GM19372 (cell line): Measurements from ENCODE around the gene VPS37C.
A peak's percentile ranks its signal among the peaks of the same experiment; 100 is the strongest.
"Not testable (repeated sequence)": the region's sequence is repeated elsewhere in the genome, so short reads cannot be mapped to it uniquely, and the experiment has no call there.

ENCODE experiments used
- ATAC-seq: cut with Tn5 transposase; IDR thresholded peaks from one replicate; pipeline ENCODE4 v1.9.1; 2021; ENCODE audit warnings: mild to moderate bottlenecking, low read depth, moderate library complexity; ENCODE audit not compliant: unreplicated experiment

The VPS37C gene

DNA sequence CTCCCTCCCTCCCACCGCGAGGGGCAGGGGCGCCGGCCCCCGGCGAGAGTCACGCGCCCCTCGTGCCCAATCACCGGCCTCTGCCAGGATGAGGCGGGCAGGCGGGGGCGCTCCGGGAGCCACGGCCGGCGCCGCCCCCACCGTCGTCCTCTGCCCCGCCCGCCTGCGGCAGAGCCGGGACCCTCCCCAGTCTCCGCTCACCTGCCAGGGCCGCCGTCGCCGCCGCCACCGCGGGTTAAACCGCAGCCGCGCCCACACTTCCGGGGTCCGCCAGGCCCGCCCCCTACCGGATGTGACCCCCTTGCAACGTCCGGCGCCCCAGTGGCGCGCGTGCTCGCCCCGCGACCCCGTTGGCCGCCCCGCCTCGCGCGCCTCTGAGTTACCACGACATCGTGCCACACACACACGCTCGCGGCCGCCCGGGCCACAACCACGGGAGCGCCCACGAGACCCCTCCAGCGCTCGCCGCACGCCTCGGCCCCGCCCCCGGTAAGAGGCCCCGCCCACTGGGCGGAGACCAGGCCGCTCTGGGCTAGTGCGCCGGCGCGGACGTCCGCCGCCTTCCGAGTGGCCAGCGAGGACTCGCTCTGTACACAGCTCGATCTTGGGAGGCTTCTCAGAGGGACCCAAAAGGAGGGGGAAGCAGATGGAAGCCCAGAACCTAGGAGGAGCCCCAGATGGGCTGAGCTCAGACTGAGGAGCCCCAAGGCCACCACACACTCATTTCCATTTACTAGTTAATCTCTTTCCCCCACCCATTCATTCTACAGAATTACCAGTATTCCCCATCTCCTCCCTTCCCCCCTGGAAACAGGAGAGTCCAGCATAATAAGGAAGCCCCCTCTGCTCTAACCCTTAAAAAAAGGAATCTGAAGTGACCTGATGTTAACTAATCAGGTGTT, at the start of gene VPS37C:
VPS37C (minus strand) TSS at position 237 of the 902 bp plus-strand sequence. CDS start 22,597 bp downstream, outside the sequence.
- peak; percentile 74 for ATAC-seq

DNA sequence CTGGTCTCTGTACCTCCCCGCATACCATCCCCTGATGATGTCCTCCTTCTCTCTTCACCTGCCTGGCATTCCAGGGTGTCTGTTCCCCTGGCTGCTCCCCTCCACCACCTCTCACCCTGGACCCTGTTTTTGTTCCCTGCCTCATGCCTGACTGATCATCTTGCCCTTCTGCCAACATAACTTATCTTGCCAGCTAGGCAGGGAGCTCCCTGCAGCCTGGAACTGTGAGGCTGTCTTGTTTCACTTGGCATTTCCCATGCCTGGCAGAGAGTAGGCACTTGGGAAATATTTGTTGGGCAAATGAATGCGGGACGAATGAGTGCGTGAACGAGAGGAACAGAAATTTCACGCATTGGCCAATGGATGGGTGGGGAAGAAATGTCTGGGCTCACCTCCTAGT, 49.4 kb upstream of the VPS37C start:
- ATAC-seq = not testable (repeated sequence)

DNA sequence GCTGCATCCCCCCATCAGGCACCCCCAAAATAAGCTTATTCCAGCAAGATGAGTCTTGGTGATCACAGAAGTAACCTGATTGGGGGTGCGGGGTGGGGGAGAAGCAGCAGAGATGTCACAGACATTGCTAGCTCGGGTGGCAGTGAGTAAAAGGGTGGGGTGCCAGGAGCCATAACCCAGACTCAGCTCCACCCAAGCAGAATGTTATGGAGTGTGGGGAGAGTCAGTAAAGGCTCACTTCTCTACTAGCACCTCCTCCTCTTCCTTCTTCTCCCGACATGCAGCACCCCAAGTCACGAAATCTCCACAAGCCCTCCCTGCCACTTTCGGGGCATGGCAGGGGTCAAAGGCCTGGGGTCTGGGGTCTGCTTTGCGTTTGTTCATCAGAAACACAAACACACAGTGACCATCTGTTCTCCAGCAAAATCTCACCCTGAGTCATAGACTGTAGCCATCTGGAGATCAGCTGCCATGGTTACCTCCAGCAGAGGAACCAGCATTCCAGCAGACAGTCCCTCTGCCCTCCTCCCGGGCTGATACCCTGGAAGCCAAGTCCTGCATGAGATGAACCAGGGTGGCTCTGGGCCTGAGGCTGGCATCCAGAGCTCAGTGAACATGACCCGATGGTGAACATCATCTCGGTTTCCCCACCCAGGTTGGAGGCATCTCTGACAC, 46.5 kb upstream of the VPS37C start:
- ATAC-seq = not testable (repeated sequence)

DNA sequence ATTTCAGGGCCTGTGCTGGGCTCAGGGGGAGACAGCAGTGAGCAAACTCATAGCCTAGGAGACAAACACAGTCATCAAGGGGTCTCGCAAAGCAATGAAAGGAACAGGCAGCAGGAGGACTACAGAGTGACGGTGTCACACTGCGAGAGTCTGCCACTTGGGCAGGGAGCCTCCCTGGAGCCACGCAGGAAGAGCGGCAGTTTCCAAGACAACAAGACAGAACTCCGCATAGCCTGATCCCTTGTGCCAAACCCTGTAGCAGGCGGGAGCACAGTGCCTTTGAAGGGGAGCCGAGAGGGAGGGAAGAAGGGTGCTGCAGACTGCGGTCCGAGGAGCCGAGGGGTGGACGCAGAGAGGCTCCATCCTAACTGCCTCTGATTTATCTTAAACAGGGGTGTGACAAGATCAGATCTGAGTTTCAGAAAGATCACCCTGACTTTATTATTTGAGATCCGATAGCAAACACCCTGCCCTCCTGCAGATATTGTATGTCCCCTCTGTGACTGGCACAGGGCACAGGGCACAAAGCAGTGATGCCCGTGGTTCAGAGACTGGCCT, 43.4 kb upstream of the VPS37C start:
- not testable (repeated sequence) for ATAC-seq

DNA sequence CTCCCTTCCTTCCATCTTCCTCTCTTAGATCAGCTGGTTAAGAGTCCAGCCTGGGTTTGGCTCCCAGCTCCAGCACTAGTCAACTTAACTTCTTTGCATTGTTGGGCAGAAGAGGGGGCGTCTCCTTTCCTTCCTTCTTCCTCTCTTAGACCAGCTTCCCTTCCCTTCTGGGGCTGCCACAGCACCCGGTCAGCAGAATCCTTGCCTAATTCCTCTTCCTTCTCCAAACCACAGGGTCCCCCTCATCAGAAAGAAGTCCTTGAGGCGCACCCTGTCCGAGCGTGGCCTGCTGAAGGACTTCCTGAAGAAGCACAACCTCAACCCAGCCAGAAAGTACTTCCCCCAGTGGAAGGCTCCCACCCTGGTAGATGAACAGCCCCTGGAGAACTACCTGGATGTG, 42.6 kb upstream of the VPS37C start:
- not testable (repeated sequence) for ATAC-seq

DNA sequence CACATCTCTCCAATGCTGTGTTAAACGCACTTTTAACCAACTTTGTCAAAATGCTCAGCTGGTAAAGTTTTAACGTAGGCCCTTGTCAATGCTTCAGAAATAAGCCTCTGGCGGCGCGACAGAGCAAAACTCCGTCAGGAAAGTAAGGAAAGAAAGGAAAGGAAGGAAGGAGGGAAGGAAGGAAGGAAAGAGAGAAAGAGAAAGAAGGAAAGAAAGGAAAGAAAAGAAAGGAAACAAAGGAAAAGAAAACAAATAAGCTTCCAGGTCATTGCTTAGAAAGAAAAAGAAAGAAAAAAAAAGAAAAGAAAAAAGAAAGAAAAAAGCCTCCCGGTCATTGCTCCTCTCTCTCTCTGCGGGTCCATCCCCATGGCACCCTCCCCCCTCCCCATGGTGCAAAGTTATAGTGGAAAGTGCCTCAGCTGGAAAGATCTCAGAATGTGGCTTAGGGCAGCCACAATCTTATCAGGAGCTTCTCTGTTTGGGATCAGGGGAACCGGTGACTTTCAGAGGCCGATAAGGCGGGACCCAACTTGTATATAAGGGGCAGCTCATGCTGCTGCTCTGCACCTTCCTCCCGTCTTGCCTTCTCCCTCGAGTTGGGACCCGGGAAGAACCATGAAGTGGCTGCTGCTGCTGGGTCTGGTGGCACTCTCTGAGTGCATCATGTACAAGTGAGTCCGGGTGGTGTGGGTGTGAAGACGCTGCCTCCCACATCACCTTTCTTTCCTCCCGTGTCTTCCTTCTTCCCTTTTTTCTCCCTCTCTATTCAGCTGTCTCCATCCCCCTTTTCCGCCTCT, 41.9 kb upstream of the VPS37C start, which contains the start of gene PGA3:
PGA3 (plus strand) TSS at position 566 of the 797 bp plus-strand sequence; CDS start at position 616, 50 bp downstream.
- ATAC-seq = not testable (repeated sequence)

DNA sequence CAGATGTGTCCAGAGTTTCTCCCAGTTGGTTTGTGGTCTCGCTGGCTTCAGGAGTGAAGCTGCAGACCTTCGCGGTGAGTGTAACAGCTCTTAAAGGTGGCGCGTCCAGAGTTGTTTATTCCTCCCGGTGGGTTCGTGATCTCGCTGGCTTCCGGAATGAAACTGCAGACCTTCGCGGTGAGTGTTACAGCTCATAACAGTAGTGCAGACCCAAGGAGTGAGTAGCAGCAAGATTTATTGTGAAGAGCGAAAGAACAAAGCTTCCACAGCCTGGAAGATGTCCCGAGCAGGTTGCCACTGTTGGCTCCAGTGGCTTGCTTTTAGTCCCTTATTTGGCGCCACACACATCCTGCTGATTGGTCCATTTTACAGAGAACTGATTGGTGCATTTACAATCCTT, 40.2 kb upstream of the VPS37C start:
- no peak for ATAC-seq

DNA sequence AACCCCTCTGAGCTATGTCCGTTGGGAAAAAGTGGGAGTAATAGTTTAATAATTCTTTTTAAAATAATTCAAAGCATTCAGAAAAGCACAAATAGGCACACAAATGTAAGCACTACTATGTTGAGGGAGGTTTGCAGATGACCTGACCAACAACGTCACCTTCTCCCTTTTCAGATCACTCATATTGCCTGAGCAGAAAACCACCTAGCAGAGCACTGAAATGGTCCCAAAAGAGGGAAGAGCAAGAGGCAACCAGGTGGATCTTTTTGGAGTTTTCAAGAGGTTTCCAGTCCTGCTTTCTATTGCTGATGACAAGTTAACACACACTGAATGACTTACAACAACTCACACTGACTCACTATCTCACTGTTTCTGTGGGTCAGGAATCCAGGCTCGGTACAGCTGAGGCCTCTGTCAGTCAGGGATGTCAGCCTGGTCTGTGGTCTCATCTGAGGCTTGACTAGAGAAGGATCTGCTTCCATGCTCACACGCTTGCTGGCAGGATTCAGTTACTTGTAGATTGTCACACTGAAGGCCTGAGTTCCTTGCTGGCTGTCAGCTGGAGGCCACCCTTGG, 37.8 kb upstream of the VPS37C start:
- no peak for ATAC-seq

DNA sequence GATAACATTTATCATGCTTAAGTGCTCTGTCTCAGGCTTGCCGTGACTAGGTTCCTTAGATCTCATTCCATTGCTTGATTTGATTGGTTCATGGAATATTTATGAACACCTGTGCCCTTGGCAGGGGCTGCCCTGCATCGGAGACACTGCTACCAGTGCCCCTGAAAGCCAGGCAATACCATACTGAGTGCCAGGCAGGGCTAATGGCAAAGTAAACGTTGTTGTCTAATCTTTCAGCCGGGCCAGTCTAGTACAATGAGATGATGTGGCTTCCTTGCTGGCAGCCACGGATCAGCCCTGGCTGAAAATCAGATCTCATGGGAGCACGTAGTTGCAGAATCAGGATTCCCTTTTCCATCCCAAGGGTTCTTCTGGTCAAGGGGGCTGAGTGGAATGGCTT, 37.1 kb upstream of the VPS37C start:
- ATAC-seq = no peak

DNA sequence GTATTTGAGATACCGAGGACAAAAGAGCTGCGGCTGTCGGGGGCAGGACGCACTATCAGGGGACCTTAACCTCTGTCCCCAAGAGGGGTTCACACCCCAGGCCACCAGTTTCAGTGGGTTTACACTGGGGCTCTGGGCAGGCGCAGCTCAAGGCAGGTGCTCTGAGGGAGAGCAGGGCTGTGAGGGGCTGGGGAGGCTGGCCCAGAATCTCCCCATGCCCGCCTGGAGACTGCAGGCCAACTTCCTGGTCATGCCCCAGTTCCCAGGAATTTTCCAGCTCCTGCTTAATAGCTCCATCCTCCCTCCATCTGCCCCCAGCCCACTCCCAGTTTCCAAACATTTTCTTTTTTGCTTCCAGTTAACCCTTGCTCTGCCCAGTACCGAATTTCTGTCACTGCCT, 34.5 kb upstream of the VPS37C start:
- ATAC-seq = no peak

DNA sequence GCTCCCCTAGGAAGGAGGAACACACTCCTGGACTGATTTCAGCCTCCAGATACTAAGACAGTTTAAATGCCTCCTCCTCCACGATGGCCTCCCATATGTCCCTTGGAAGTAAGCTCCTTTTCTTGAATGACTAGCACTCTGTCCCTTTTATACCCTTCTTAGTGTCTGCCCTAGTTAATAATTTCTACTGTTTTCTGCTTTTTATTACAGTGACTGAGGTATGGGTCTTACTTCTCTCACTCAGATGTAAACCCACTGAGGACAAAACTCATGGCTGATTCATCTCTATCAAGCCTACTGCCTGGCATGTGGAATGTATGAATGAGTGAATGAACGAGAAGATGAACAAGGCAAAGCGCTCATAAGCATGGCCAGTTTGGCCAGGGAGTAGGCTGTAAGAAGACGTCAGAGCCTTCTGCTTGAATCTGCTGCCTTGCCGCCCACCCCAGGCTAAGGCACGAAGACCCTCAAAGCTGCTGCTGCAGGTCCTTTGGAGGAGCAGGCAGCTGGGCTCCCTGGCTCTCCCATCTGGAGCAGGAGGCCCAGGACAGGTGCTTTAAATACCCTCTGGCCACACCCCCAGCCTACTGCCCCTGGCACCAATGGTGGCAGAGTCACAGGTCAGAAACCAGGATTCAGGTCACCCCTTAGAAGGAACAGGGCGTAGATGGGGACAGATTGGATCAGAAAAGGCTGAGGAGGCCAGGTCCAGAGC, 33.9 kb upstream of the VPS37C start:
- ATAC-seq = no peak

DNA sequence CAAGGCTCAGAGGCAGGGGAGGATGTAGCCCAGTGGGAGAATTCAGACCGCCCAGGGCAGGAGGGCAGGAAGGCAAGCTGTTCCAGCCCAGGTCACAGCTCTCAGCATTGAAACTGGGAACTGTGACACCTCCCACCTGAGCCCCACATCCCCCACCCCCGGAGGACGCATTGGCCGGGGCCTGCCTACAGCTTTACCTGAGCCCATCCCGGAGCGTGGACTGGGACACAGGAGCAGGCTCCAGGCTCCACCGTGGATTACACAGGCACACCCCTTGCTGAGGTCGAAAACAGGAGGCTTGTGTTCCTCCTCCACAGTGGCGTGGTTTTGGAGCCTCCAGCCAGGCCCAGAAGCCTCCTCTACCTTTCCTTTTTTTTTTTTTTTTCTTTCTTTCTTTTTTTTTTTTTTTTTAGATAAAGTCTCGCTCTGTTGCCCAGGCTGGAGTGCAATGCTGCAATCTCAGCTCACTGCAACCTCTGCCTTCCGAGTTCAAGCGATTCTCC, 33.0 kb upstream of the VPS37C start:
- ATAC-seq = no peak

DNA sequence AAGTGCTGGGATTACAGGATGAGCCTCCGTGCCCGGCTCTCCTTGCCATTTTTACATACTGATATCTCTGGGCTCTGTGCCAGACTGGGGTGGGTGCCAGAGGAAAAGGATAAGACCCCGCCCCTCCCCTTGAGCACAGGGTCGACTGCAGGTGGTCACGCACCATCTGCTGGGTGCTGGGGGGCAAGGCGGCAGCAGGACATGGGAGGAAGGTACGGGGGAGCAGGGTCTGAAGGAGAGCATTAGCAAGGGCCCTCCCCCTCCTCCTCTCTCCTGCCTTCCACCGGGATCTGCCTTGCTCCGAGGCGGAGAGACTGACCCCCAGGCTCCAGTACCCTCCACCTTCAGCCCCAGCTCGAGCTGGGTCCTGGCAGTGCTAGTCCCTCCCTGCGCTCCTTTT, 32.4 kb upstream of the VPS37C start:
- ATAC-seq = no peak

DNA sequence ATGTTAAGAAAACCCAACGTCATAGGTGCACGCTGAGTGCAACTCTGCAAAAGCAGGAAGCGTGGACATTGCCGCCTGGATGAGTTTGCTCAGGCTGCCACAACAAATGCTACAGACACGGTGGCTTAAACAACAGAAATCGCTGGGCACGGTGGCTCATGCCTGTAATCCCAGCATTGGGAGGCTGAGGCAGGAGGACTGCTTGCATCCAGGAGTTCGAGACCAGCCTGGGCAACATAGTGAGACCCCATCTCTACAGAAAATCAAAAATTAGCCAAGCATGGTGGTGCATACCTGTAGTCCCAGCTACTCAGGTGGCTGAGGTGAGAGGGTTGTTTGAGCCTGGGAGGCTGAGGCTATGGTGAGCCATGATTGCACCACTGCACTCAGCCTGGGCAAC, 28.7 kb upstream of the VPS37C start:
- ATAC-seq = no peak

DNA sequence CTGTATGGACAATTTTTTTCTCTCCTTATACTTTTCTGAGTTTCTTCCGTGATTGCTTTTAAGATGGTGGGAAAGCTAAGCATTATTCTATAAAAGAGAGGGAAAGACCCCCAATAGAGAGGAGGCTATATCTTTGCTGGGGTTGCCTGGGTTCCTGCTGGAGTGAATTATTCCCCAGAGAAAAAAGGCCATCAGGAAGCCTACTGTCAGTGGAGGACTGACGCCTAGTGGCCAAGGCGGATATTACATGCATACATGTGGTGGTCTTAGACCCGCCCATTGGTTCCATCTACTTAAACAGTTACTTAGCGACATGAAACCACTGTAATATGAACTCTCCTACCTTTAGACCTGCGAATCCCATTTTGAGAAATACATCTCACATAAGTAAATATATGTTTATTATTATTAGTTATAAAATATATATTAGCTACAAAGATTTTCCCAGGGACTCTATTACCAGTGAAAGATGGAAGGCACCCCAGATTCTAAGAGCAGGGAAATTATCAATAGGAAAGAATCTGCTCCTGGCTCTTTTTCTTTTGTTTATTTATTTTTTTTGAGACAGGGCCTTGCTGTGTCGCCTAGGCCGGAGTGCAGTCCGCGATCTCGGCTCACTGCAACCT, 26.4 kb upstream of the VPS37C start:
- ATAC-seq = no peak

DNA sequence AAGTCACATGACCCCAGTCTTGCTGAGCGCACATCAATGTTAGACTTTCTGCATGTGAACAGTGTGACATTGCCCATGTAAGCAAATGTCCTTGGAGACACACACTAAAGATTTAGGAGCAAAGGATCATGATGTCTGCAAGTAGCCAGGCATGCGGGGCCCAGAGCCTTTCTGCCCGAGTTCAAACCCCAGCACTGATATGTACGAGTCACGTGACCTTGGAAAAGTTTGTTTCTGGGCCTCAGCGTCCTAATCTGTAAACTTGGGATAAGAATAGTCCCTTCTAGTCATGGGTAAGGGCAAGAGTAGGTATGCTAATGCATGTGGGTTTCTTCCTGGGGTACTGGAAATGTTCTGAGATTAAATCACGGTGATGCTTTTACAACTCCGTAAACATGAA, 25.3 kb upstream of the VPS37C start:
- ATAC-seq = no peak

DNA sequence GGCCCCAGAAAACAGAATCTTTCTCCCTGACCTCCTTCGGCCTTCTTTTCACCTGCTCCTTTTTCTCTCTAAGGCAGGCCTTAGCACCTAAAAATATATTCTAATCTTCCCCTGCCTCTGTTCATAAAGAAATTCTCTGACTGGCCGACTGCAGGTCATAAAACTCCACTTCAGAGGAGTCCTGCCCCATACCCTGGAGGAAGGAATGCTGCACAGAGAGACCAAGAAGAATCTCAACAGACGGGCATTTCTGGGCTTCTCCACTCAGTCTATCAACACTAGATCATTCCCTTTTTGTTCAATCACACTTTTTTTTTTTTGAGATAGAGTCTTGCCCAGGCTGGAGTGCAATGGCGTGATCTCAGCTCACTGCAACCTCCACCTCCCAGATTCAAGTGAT, 22.4 kb upstream of the VPS37C start:
- no peak for ATAC-seq

DNA sequence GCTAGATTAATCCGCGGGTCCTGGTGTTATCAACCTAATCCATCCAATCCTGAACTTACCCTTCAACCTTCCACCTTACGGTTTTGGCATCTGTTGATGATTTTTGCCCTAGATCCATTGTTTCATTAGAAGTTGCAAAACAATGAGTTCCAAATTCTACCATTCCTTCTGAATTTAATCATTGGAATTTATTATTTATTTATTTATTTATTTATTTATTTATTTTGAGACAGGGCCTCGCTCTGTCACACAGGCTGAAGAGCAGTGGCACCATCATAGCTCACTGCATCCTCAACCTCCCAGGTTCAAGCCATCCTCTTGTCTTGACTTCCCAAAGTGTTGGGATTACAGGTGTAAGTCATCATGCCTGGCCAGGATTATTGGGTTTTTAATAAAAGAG, 20.3 kb upstream of the VPS37C start:
- no peak for ATAC-seq

DNA sequence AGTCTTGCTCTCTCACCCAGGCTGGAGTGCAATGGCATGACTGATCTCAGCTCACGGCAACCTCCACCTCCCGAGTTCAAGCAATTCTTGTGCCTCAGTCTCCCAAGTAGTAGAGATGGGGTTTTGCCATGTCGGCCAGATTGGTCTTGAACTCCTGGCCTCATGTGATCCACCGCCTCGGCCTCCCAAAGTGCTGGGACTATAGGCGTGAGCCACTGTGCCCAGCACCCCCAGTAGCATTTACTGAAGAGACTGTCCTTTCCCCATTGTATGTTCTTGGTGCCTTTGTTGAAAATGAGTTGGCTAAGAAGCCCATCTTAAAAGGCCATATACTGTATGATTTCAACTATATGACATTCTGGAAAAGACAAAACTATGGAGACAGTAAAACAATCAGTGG, 19.0 kb upstream of the VPS37C start:
- ATAC-seq = not testable (repeated sequence)
